GM13976 (cell line): ENCODE measurements around the gene MGAT4A.

Experiments
- DNase-seq: peaks from one replicate; pipeline ENCODE4 v3.0.0; 2012; ENCODE audit warnings: low spot score
- CTCF ChIP-seq: IDR thresholded peaks from 2 replicates; pipeline ENCODE4 v1.5.1; 2012; ENCODE audit warnings: borderline replicate concordance, mild to moderate bottlenecking; ENCODE audit not compliant: insufficient read depth; ENCODE audit errors: extremely low read depth, missing control alignments, control extremely low read depth
- in situ Hi-C: fragments of 300-500 bp; cut with MboI; formaldehyde crosslinking; loops from one replicate; pipeline ENCODE4 v1.12.0; 2022; ENCODE audit warnings: low sequenced_read_pairs, mixed read lengths, inconsistent platforms; ENCODE audit not compliant: unreplicated experiment

Gene MGAT4A

GRCh38 chr2:98739020-98739419 lies 8.1 kb upstream of the MGAT4A start:
- TF ChIP-seq CTCF: no peak
- in situ Hi-C loops: no loop called here
- no peak for DNase-seq

GRCh38 chr2:98738304-98738703 lies 7.4 kb upstream of the MGAT4A start:
- in situ Hi-C loops: no loop called here
- no peak for DNase-seq
- no peak for TF ChIP-seq CTCF

GRCh38 chr2:98737848-98738247 lies 6.9 kb upstream of the MGAT4A start:
- in situ Hi-C loops: no loop called here
- DNase-seq: no peak
- TF ChIP-seq CTCF: no peak

GRCh38 chr2:98736464-98736889 lies 5.5 kb upstream of the MGAT4A start:
- no peak for TF ChIP-seq CTCF
- no peak for DNase-seq
- in situ Hi-C loops: no loop called here

- in situ Hi-C loops: no loop called here
- DNase-seq: no peak
- no peak for TF ChIP-seq CTCF
Measured at GRCh38 chr2:98734823-98735260, 3.9 kb upstream of the MGAT4A start.

- no peak for TF ChIP-seq CTCF
- in situ Hi-C loops: no loop called here
- DNase-seq: no peak
Measured at GRCh38 chr2:98734162-98734561, 3.2 kb upstream of the MGAT4A start.
